Activated CD4-positive, CD25-positive, alpha-beta regulatory T cell treated with anti-CD3 and anti-CD28 coated beads, Interleukin-2, amount 50 U/mL, for 16 hours (primary cell): ENCODE data around the gene ARPC1A.
"Not testable (repeated sequence)": the region's sequence is repeated elsewhere in the genome, so short reads cannot be mapped to it uniquely, and the experiment has no call there.

ENCODE experiments used
- DNase-seq: peaks from one replicate; pipeline ENCODE4 v3.0.0-alpha.2; 2020; ENCODE audit warnings: low read depth, low spot score

Gene ARPC1A

GRCh38 chr7:99369767-99370391 lies 44.2 kb downstream of the ARPC1A start:
- DNase-seq: no peak

- DNase-seq: no peak
Observed at GRCh38 chr7:99371376-99371920, 45.8 kb downstream of the ARPC1A start.

- no peak for DNase-seq
Observed at GRCh38 chr7:99372275-99373090, 46.8 kb downstream of the ARPC1A start.

GRCh38 chr7:99373091-99374066 lies 47.7 kb downstream of the ARPC1A start:
- no peak for DNase-seq

- DNase-seq: peak; percentile 68
Observed at GRCh38 chr7:99374111-99375064, 48.7 kb downstream of the ARPC1A start, which contains the start of gene ARPC1B. Gene ARPC1B, plus strand, starts transcription at chr7:99374730. Its CDS starts 10,985 bp downstream, at chr7:99385715.

GRCh38 chr7:99375070-99375807 lies 49.5 kb downstream of the ARPC1A start:
- peak; percentile 31 for DNase-seq

GRCh38 chr7:99379043-99379577 lies 53.4 kb downstream of the ARPC1A start:
- no peak for DNase-seq

- not testable (repeated sequence) for DNase-seq
Observed at GRCh38 chr7:99379693-99380031, 54.0 kb downstream of the ARPC1A start.

GRCh38 chr7:99380032-99380822 lies 54.5 kb downstream of the ARPC1A start:
- no peak for DNase-seq

GRCh38 chr7:99380823-99381663 lies 55.3 kb downstream of the ARPC1A start:
- DNase-seq: peak; percentile 81

- no peak for DNase-seq
Observed at GRCh38 chr7:99381664-99382075, 56.0 kb downstream of the ARPC1A start.

- no peak for DNase-seq
Observed at GRCh38 chr7:99383203-99383602, 57.5 kb downstream of the ARPC1A start.

GRCh38 chr7:99383791-99384370 lies 58.2 kb downstream of the ARPC1A start:
- no peak for DNase-seq

GRCh38 chr7:99384523-99384922 lies 58.8 kb downstream of the ARPC1A start:
- DNase-seq: no peak

- no peak for DNase-seq
Observed at GRCh38 chr7:99385564-99385963, 59.9 kb downstream of the ARPC1A start.

GRCh38 chr7:99386584-99387238 lies 61.0 kb downstream of the ARPC1A start:
- no peak for DNase-seq

GRCh38 chr7:99387239-99387635 lies 61.5 kb downstream of the ARPC1A start:
- not testable (repeated sequence) for DNase-seq
